Endothelial cell of umbilical vein (primary cell): ENCODE data around the gene CHMP5. TPM values are rescaled to one million over a fixed set of nuclear protein-coding genes. Genes with fewer than 3 reads are reported as not detected.

Experiments
- BruUV-seq: library from RNA; stranded (reverse); fragments of 400-500 nt; replicated peaks from 2 replicates; lab custom pipeline; 2021; lab: Mats Ljungman, UMichigan
- CTCF ChIA-PET: fragments of 300-600, 350-600 bp; sonication (Branson Sonifier 250); formaldehyde crosslinking; loops from one replicate; lab custom pipeline; 2021; ENCODE audit warnings: antibody characterized with exemption, inconsistent platforms; lab: Charles Lee
- POLR2A ChIA-PET: fragments of 300-600, 350-600 bp; sonication (Branson Sonifier 250); formaldehyde crosslinking; loops from one replicate; lab custom pipeline; 2021; ENCODE audit warnings: antibody characterized with exemption, inconsistent platforms; lab: Charles Lee
- DNase-seq: peaks from one replicate; pipeline ENCODE4 v3.0.0-alpha.2; 2011; ENCODE audit warnings: low read depth, low spot score
- FAIRE-seq: peaks from 2 replicates; lab custom pipeline; 2011; peaks lifted over from hg19 to GRCh38; lab: Jason Lieb, UNC
- H2AFZ ChIP-seq: 2 replicates; pipeline ENCODE4 v1.6.0; 2012; ENCODE audit warnings: low read depth, low read length, control low read depth, inconsistent platforms
- H3K27ac ChIP-seq: 2 replicates; pipeline ENCODE4 v1.5.1; 2011; ENCODE audit warnings: low read depth, mild to moderate bottlenecking, control low read depth, low read length, moderate library complexity; ENCODE audit not compliant: insufficient read depth
- H3K27me3 ChIP-seq, 2 experiments: 2 replicates each; pipeline versions ENCODE4 v1.6.0 to v1.6.1; 2011; ENCODE audit warnings: low read length in 2 of 2, mixed read lengths in 1 of 2; ENCODE audit not compliant: control insufficient read depth in 2 of 2, insufficient read depth in 2 of 2
- H3K36me3 ChIP-seq, 2 experiments: 2 replicates in 1 of 2; 3 replicates in 1 of 2; pipeline ENCODE4 v1.5.1; 2011; ENCODE audit warnings: low read length in 2 of 2, mild to moderate bottlenecking in 1 of 2, moderate library complexity in 1 of 2; ENCODE audit not compliant: control insufficient read depth in 2 of 2, insufficient read depth in 2 of 2; ENCODE audit errors: extremely low read depth in 1 of 2
- H3K4me1 ChIP-seq: 3 replicates; pipeline ENCODE4 v1.5.1; 2011; ENCODE audit warnings: mild to moderate bottlenecking, low read length; ENCODE audit not compliant: control insufficient read depth, insufficient read depth; ENCODE audit errors: extremely low read depth
- H3K4me2 ChIP-seq: 2 replicates; pipeline ENCODE4 v1.6.1; 2011; ENCODE audit warnings: low read length, control low read depth, mixed read lengths; ENCODE audit not compliant: insufficient read depth
- H3K4me3 ChIP-seq, 3 experiments: fragments of 200-600 bp in 1 of 3; sonication (generic), shearing (Covaris generic) in 1 of 3; replicated peaks in 1 of 3; 2 replicates each; pipeline ENCODE4 v1.5.1; 2011 to 2016; ENCODE audit warnings: control low read depth in 3 of 3, low read length in 3 of 3, mild to moderate bottlenecking in 2 of 3, inconsistent platforms in 1 of 3, low read depth in 1 of 3, moderate library complexity in 1 of 3; ENCODE audit not compliant: insufficient read depth in 1 of 3
- H3K79me2 ChIP-seq: 2 replicates; pipeline ENCODE4 v1.6.0; 2012; ENCODE audit warnings: low read length, inconsistent platforms; ENCODE audit not compliant: control insufficient read depth, insufficient read depth
- H3K9ac ChIP-seq: replicated peaks from 2 replicates; pipeline ENCODE3; 2011; ENCODE audit warnings: low read length, control low read depth; ENCODE audit not compliant: insufficient read depth; ENCODE audit errors: extremely low read depth
- H3K9me1 ChIP-seq: replicated peaks from 3 replicates; pipeline ENCODE4 v1.6.0; 2011; ENCODE audit warnings: mild to moderate bottlenecking, low read length; ENCODE audit not compliant: control insufficient read depth, insufficient read depth; ENCODE audit errors: extremely low read depth
- H3K9me3 ChIP-seq: replicated peaks from 2 replicates; pipeline ENCODE4 v1.5.1; 2012; ENCODE audit warnings: low read length, inconsistent platforms; ENCODE audit not compliant: control insufficient read depth, insufficient read depth
- H4K20me1 ChIP-seq: replicated peaks from 2 replicates; pipeline ENCODE3; 2011; ENCODE audit warnings: mild to moderate bottlenecking, low read length; ENCODE audit not compliant: control insufficient read depth, insufficient read depth; ENCODE audit errors: extremely low read depth
- CTCF ChIP-seq, 2 donors: IDR thresholded peaks; 1 replicate in 1 of 2; 2 replicates in 1 of 2; pipeline ENCODE4 v1.5.1; 2011; ENCODE audit warnings: low read length in 2 of 2, mild to moderate bottlenecking in 2 of 2, moderate library complexity in 2 of 2, control low read depth in 1 of 2, inconsistent platforms in 1 of 2, low read depth in 1 of 2; ENCODE audit not compliant: insufficient read depth in 1 of 2; ENCODE audit errors: extremely low read depth in 1 of 2
- EZH2 ChIP-seq: IDR thresholded peaks from 2 replicates; pipeline ENCODE4 v1.6.1; 2012; ENCODE audit warnings: borderline replicate concordance, low read depth, mild to moderate bottlenecking, moderate library complexity, low read length, inconsistent platforms; ENCODE audit not compliant: severe bottlenecking
- FOS ChIP-seq: IDR thresholded peaks from 2 replicates; pipeline ENCODE4 v1.6.1; 2011; ENCODE audit warnings: mild to moderate bottlenecking, low read length, moderate library complexity, borderline replicate concordance; ENCODE audit not compliant: insufficient read depth
- GATA2 ChIP-seq: IDR thresholded peaks from 2 replicates; pipeline ENCODE4 v1.7.0; 2011; ENCODE audit warnings: low read depth, mild to moderate bottlenecking, moderate library complexity, mixed read lengths, low read length; ENCODE audit not compliant: insufficient read length, insufficient read depth
- JUN ChIP-seq: IDR thresholded peaks from 2 replicates; pipeline ENCODE4 v1.6.1; 2011; ENCODE audit warnings: borderline replicate concordance, low read depth; ENCODE audit not compliant: insufficient read length, insufficient read depth
- MYC ChIP-seq: IDR thresholded peaks from one replicate; pipeline ENCODE4 v1.6.1; 2011; ENCODE audit warnings: mild to moderate bottlenecking, low read depth, low read length
- POLR2A ChIP-seq: IDR thresholded peaks from 2 replicates; pipeline ENCODE4 v1.6.1; 2012; ENCODE audit warnings: low read depth, mild to moderate bottlenecking, control low read depth, low read length
- POLR2AphosphoS5 ChIP-seq: IDR thresholded peaks from 2 replicates; pipeline ENCODE4 v1.6.1; 2012; ENCODE audit warnings: low read depth, mild to moderate bottlenecking, control low read depth, low read length, moderate library complexity; ENCODE audit not compliant: insufficient read depth
- dilution Hi-C: fragments of 300-500 bp; cut with MboI; formaldehyde crosslinking; loops from one replicate; pipeline ENCODE4 v1.15.0; 2019; ENCODE audit warnings: low sequenced_read_pairs; ENCODE audit not compliant: extremely low pct_ligation_motif_present
- intact Hi-C: fragments of 100-400 bp; cut with micrococcal nuclease; formaldehyde crosslinking; loops from one replicate; pipeline ENCODE4 v1.10.0; 2022
- polyA plus RNA-seq, 4 experiments: library from polyadenylated mRNA; depleted of rRNA in 3 of 4; stranded (reverse) in 3 of 4; unstranded in 1 of 4; fragments of >200 nt; gene quantifications; 2 replicates each; pipeline versions ENCODE4 v1.2.1 to v1.2.3, GENCODE V29; 2011 to 2012; ENCODE audit warnings: missing spikeins in 1 of 4
- total RNA-seq: library from RNA; stranded (reverse); gene quantifications from 2 replicates; pipeline ENCODE4 v1.2.3, GENCODE V29; 2021
- TF ChIP-seq, protein P1 (sequence below): IDR thresholded peaks from 2 replicates; pipeline ENCODE4 v1.6.1; 2011; ENCODE audit not compliant: insufficient read depth, insufficient read length

Gene CHMP5
- total and polyA plus RNA-seq, 2 donors (not counting 3 experiments of a cell fraction or from before 2014, with no cell fraction given) = 33.2 to 55.8 TPM

GRCh38 chr9:33285502-33285901, 20.7 kb downstream of the CHMP5 start:
- dilution Hi-C loops = no loop called here
- no peak overlapping the region for H3K4me2 ChIP-seq
- no peak overlapping the region for H3K4me3 ChIP-seq
- intact Hi-C loops = loop anchor here (5.0 kb wide), 3 partner anchors 67 to 437 kb away; partner anchors contain the start of gene AQP7
- FAIRE-seq = no peak
- TF ChIP-seq MYC (no peak), EZH2 (no peak), CTCF (IDR thresholded peaks at IDR 0.05; ENCODE audit: extremely low read depth in 1 of 2, insufficient read depth in 1 of 2, low read depth in 1 of 2, low read length in 2 of 2) (no peak), GATA2 (no peak), FOS (no peak), POLR2A (no peak), JUN (no peak), POLR2AphosphoS5 (no peak)
- TF ChIP-seq, protein P1, sequence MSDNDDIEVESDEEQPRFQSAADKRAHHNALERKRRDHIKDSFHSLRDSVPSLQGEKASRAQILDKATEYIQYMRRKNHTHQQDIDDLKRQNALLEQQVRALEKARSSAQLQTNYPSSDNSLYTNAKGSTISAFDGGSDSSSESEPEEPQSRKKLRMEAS = no peak
- peaks cover 0 to 6% of the 10 kb centered on the region in 2 experiments for H3K36me3 ChIP-seq
- H4K20me1 ChIP-seq = no peaks in the 10 kb centered on the region
- no peaks in the 10 kb centered on the region for H3K9me1 ChIP-seq
- ChIA-PET CTCF (interaction anchor here (3.2 to 6.2 kb wide), 4 partner anchors 88 to 180 kb away, joined by 20 to 121 read pairs (median 47); no protein-coding TSS in a partner anchor), POLR2A (no interaction called here)
- H3K9me3 ChIP-seq = no peaks in the 10 kb centered on the region
- H3K27ac ChIP-seq = no peak overlapping the region
- no peaks in the 10 kb centered on the region for H3K27me3 ChIP-seq
- no TSS peak for BruUV-seq
- H3K79me2 ChIP-seq = no peaks in the 10 kb centered on the region
- no peak overlapping the region for H2AFZ ChIP-seq
- no peak for DNase-seq
- H3K4me1 ChIP-seq = peaks cover 2% of the 10 kb centered on the region
- no peak overlapping the region for H3K9ac ChIP-seq
